GM18511 (cell line): Measurements from ENCODE around the gene DCC.

ENCODE experiments used
- ATAC-seq: cut with Tn5 transposase; IDR thresholded peaks from one replicate; pipeline ENCODE4 v1.9.1; 2021; ENCODE audit warnings: mild to moderate bottlenecking, moderate library complexity; ENCODE audit not compliant: unreplicated experiment

DCC gene

DNA sequence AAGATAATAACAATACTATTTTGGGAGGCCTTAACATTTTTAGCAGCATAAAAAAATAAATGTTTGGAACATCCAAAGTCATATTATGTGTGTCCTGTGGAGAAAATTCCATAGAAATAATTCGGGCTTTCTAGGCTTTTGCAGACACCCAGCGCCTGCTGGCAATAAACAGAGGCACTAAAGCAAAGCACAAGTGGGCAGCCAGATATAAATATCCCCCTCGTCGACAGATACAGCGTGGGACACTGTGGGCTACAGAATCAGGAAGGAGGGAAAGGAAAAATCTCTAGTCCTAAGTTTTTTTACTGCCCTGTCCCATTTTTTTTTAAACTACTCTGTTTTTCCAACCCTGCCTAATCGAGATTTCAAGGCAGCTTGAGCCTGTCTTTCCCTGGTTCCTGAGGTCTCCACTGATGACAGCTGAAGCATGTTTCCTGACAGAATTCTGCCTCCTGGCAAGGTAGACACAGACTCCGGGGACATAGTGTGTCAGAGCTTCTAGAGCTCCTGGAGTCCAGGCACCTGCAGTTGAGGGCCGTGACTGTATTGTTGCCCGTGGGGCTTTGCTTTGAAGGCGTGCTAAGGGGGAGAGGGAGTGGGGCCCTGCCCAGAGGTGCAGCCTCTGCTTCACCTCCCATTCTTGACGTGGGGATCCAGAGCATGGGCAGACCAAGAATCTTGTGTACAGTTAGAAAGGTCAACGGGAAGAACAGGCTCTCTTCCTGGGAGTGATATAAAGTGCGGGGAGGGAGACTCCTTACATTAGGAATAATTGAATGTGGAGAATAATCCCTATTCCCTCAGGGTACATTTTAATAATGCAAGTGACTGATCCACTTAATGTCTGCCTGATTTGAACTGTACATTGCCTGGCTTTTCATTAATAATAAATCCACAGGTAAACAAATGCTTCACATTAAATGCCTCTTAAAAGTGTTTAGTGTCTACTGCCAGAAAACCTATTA, 232.3 kb downstream of the DCC start:
- ATAC-seq: no peak

DNA sequence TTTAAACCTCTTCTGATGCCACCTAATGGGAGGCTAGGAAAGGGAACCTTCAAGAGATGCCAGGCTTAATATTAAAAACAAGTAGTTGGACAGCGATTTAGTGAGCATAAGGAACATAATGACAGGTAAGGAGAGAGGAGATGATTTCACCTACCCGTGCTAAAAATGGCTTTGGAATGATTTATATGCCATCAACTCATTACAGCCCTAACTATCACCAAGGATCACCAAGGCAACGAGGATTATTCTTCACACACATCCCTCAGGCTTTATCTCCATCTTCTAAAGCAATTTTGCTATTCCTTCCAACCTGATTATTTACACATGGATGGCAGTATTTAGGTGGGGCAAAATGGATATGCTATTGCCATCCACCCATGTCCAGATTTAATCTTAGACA, 237.8 kb downstream of the DCC start:
- ATAC-seq: no peak

DNA sequence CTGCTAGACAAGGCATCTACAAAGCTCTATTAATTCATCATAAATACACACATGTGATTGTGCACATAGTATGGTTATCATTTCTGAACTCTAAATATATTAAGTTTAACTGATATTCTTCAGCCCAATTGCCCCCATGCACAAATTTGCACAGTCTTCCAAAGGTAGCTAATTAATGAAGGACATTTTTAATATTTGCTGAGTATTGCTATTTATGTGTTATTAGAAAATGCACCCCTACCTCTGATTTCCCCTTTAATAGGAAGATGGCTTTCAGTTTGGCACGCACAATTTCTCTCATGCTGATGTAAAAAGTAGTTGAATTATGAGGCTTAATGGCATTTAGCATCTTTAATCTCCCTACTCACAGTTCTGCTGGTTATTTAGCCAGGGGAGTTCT, 242.1 kb downstream of the DCC start:
- no peak for ATAC-seq

DNA sequence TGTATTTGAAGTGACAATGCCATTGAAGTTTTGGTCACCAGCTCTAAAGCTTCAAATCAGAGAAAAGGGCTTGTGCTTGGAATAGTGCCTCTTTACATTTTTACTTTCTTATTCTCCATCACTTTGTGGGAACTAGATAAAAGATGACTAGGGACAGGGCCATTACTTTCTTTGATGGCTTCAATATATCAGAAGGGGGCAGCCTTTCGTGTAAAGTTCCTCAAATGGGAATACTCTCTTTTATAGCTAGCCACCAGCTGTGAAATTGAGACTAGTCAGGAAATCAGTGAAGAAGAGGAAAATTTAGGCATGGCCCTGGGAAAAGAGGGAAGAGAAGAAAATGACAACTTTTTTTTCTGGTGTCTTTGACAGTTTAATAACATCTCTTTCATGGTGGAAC, 242.5 kb downstream of the DCC start:
- no peak for ATAC-seq

DNA sequence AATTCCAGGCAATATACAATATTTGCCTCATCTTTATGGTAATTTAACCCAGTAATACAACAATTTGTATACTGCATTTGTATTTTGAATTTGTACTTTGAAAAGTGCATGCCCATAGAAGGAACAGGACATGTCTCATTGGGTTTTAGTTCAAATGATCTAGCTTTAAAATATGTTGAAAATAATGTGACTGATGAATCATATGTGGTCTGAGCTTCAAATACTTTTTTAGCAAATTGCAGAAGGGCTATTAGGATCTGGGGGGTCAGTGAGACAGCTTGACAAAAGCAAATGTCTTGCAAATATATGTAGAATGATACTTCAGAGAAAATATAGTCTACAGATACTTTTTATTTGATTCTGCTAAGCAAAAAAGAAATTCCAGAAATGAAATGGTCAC, 248.9 kb downstream of the DCC start:
- ATAC-seq: no peak

DNA sequence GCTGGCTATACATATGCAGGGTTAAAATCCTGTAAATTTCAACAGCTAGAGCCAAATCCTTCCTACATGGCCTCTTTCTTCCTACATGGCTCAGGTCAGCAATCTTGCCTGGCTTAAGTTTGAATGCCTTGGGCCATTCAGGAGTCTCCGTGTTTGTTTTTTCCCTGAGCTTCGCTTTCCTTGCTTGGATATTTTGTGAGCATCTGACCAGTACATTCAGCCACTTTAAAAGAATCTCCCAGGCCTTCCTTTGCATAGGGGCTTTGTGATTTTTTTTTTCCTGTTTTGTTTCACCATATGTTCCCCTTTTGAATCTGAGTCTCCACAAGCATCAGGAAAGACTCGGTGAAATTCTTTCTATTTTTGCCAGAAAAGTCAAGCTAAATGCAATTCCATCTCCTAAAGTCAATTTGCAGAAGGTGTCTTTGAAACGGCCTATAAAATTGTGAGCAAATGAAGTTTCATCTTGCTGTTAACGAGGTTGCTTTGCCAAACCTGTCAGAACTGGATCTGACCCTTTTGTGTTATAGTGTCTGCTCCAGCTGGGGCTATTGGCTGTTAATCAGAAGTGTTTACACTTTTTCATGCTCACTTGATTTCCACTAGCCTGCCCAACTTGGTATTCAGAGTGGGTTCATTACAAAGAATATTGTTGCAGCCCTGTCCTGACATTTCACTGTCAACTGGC, 256.9 kb downstream of the DCC start:
- ATAC-seq: no peak

DNA sequence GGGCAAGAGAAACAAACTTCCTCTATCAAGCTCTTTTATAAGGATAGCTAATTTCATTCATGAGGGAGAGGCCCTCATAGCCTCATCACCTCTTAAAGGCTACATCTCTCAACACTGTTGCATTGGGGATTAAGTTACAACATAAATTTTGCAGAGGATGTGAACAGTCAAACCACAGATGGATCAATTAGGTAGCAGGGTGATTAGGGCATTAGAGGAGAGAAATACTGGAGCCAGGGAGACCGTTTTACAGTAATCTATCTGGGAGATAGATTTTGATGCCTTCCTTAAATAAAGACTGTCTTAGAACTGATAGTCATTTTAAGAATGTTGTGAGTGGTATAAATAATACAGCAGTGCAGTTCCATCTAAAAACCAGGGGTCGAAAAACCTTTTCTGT, 258.9 kb downstream of the DCC start:
- no peak for ATAC-seq

DNA sequence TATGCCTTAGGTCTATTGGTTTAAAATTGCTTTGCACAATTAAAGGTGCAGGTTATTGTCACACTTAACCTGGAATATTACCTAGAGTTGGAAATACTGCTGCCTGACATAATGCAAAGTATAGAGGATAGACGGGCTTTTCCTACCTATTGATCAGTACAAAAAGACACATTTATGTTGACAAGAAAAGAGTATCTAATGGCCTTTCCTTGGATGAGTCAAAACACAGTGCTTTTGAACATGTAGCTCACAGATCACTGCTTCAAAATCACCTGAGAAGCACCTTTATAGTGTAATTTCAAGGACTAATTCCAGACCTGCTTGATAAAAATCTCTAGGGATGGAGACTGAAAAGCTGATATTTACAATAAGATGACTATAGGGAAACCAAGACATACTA, 262.8 kb downstream of the DCC start:
- no peak for ATAC-seq

DNA sequence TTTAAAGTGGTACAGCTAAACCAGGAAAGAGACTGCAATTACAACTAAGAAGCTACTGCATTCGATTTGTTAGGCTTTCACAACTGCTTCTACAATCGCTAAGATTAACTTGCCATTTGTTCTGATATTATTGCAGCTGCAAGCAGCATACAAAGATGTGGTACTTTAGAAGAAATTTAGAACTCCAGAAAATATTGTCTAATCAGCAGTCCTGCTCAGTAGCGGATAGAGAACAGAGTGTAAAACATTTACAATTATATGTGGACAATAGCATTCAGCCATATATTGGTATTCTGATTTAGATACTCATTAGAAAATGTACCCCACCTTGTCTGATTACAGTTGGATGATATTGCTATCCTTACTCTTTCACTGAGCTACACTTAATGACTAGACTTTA, 265.3 kb downstream of the DCC start:
- ATAC-seq: no peak

DNA sequence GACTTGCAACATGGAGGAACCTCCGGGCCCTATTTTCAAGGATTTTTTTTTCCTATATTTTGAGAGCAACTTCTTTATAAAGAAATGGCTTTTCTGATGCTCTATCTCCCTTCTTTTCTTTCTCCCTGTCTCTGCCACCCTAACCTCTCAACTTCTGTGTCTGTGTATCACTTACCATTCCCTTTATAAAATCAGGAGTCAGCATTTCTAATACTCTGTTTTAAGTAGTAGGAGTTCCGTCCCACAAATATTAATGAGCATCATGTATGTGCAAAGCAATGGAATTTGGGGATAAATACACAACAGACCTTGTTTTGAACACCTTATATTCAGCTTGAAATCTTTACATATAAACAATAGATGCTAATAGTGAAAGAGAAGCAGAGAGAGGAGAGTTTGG, 268.0 kb downstream of the DCC start:
- ATAC-seq: no peak

DNA sequence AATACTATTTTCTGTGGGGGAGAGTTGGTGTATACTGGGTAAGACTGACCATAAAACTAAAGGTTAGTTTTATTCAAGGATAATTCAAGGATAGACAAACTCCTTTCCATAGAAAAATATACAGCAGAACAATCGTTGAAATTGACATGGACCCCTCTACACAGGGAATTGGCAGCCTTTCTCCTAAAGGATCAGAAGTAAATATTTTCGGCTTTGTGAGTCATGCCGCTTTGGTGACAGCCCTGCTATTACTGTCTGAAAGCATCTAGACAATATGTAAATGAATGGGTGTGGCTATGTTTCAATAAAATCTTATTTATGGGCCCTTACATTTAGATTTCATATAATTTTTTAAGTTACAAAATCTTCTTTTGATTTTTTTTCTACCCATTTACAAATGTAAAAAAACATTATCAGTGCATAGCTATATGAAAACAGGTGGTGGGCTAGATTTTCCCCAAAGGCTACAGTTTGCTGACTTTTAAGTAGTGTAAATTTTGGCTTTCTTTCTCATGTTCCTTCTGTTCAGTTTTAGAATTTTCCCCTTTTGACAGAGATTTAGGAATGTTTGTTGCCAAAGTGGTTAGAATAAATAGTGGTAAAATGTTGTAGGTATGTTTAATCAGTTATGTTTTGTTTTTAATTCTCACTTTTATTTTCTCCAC, 270.6 kb downstream of the DCC start:
- no peak for ATAC-seq

DNA sequence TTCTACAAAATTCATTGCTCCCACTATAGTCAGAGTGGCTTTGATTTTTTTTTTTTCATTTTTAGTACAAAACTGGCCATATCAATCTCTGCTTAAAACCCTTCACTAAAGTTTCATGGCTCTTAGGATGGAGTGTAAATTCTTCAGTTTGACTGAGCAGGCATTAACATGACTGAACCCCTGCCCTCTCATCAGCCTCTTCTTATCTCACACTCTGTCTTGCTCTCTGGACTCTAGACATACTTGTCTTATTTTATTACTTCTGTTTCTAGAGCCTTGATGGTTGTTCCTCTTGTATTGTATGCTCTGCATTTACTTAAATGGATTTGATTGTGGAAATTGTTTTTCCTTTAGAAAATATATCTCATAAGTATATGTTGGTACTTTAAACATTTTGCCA, 272.4 kb downstream of the DCC start:
- ATAC-seq: no peak

DNA sequence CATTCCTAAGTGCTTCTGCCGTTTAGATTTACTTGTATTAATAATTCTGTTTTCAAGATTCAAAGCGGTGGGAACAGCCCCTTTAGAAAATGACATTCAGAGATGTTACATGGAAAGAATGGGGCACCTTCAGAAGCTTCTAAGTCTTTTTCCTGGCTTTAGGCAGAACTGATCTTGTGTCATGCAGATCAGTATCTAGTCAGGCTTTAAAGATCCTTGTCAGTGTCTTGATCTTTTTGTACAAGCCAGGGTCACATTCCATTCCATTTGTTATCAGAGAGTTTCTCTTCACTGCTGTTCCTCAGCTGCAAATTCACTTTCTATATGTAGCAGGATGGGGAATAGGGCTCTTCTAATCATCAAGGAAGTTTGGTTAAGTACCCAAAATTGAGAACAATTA, 275.3 kb downstream of the DCC start:
- no peak for ATAC-seq

DNA sequence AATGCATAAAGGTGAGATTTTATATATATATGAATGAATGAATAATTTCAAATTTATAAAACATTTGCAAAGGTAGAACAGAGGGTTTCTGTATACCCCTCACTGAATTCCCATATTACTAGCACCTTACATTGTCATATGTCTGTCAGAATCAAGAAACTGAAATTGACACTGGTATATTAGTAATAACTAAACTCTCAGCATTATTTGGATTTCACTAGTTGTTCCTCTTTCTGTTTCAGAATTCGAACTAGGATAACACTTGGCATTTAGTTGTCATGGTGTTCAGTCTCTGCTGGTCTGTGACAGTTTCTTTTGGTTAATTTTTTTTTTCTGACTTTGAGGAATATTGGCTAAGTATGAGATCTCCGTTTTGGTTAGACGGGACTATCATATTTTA, 275.9 kb downstream of the DCC start:
- ATAC-seq: peak; percentile 95

DNA sequence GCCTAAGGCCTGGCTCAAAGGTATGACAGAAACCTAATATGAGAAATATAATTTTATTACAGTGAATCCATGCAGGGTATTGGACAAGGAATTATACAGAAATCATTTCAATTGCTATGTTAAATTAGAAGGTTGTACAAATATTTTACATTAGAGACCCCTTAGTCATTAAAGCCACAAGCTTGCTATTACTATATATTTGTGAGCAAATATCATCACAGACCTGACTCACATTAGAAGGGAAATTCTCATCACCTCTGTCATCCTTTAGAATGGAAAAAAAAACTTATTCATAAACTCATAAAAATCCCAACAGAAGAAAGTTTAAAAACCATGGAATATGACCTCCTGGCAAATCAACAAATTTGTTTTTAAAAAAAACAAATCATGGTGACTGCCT, 277.9 kb downstream of the DCC start:
- ATAC-seq: no peak

DNA sequence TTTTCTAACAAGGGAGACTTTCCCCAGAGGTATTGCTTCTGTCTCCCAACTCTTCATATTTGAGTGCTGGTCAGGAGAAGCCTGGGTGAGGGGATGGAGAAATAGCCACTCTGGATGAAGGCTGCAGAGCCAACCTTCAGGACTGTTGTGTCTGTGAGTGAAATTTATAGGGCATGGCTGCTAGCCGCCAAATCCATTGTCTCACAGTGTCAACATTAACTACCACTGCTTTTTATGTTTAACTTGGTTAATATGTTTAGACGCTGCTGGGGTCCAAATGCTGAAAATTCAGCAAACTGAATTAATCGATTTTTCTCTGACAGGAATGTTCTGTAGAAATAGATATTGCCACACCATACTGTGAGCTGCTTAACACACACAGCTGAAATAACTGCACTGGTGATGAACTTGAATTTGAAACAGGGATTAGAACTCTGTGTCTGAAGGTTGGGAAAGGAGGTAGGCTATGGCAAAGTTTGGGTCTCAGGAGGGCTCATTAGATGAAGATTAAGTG, 281.0 kb downstream of the DCC start:
- no peak for ATAC-seq

DNA sequence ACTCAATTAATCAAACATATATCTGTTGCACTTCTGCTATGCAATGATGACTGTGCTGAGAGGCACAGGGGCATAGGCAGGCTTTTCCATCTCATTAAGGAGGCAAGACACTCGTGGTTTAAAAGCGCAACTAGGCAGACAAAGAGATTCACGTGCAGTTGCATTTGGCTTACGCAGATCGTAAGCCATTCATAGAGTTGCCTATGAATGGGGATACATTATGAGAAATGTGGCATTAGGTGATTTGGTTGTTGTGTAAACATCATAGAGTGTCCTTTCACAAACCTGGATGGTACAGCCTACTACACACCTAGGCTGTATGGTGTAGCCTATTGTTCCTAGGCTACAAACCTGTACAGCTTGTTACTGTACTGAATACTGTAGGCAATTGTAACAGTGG, 284.7 kb downstream of the DCC start:
- no peak for ATAC-seq

DNA sequence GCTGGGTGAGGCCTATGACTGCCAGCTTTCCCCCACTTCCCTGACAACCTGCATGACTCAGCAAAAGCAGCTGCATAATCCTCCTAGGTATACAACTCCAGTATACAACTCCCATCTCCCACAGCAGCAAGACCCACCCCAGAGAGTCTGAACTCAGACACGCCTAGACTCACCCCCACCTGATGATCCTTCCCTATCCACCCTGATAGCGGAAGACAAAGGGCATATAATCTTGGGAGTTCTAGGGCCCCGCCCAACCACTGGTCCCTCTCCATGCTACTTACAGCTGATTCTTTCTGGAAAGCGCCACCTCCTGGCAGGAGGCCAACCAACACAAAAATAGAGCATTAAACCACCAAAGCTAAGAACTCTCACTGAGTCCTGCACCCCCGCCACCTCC, 296.5 kb downstream of the DCC start:
- no peak for ATAC-seq

DNA sequence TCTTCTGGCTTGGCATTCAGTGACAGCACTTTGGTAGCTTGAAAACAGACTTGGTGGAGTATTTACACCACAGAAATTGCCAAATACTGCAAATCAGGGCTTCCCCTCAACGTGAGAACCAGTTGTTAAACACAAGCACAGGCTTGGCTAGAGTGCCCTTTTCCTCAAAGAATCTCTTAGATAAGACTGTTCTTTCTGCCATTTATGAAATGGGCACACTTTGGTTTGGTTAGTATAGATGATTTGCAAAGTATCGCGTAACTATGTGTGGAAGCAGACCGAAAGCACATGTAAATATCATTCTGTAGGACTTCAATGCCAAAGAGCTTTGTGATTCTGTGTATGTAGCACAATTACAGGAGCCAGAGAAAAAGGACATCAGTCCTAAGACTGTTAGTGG, 308.2 kb downstream of the DCC start:
- no peak for ATAC-seq

DNA sequence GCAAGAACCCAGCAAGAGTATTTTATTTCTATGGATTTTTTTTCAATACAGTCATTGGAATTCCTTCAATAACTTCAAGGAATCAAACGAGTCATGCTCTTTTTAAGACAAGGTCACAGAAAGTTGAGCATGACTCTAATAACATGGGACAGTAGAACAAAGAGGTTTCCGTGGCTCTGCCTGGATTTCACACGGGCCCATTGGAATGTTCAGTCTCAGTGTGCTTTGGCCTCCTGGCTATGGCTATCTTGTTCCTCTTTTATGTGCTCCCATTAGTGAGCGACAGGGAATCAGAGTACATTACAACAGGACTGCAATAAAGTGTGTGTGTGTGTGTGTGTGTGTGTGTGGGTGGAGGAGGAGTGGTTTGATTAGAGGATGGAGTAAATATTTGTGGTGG, 312.4 kb downstream of the DCC start:
- ATAC-seq: no peak

DNA sequence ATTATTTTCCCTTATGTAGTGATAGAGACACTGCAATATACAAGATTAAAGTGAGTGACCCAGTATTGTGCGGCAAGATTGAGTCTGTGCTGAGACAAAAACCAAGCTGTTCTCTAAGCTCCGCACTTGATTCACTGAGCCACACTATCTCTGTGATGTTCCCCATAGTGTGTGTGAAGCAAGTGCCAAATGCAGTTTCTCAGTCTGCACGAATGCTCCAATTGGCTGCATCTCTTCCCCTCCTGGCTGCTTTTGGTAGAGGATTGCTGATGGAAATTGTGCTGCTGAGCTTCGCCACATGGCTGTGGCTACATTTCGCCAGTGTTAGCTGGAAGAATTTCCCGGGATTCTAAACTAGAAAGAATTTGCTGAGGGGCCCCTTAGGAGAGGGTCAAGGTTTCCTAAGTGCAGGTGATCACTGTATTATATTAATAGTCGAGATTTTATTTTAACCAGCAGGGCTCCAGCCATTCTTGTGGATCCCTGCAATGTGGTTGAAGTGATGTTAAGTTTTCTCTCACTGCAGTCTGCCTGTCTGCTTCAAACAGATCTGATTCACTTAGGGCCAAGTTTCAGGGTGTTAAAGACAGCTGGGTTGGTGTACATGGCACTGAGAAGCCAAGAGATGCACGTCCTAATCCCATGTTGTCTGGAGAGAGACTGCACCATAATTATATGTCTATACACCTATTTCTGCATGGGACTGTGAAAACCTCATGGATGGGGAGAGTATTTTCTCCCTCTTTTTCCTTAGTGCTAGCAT, 317.2 kb downstream of the DCC start:
- no peak for ATAC-seq
